HG03432 (cell line): ENCODE data around the gene PLK2.

Source experiments
- ATAC-seq: cut with Tn5 transposase; IDR thresholded peaks from one replicate; pipeline ENCODE4 v1.9.1; 2021; ENCODE audit warnings: mild to moderate bottlenecking, moderate library complexity; ENCODE audit not compliant: unreplicated experiment

PLK2 gene

GRCh38 chr5:58450811-58451629 lies 8.9 kb downstream of the PLK2 start:
- ATAC-seq: no peak

DNA sequence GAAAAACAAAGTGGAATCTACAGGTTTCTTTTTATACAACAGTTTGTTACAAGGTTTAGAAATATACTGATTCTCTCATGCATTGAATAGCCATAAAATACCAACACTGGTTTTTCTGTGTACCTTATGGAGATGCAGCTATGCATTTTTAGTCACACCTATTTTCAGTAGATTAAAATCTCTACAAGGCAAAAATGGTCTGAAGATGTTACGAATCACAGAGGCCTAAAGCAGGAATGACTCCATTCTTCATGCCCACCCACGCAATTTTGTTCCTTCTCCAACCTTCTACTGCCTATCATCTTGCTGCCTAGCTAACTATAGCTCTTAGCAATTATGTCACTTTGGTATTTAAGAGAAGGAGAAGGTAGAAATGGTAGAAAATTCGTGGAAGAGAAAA lies 9.9 kb downstream of the PLK2 start:
- ATAC-seq: no peak

DNA sequence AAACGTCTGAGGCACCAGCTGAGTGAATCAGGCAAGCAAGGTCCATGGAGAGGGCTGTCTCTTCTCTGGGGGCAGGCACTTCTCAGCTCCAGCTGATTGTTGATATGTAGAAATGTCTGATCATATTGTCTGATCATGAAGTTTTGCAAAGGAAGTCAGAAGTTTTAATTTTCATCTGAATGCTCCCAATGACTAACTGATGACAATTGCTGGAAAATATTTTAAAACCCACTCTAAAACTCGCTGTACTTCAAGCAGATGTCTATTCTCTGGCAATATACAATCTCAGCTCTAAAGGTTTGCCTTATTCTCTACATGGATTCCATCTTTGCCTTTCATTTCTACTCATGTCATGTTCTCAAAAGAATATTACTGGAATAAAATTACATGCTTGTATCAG lies 12.7 kb downstream of the PLK2 start:
- ATAC-seq: no peak

GRCh38 chr5:58446024-58446423 lies 13.9 kb downstream of the PLK2 start:
- ATAC-seq: no peak

GRCh38 chr5:58444805-58445204 lies 15.1 kb downstream of the PLK2 start:
- ATAC-seq: no peak

GRCh38 chr5:58440901-58441460 lies 18.9 kb downstream of the PLK2 start:
- ATAC-seq: no peak

DNA sequence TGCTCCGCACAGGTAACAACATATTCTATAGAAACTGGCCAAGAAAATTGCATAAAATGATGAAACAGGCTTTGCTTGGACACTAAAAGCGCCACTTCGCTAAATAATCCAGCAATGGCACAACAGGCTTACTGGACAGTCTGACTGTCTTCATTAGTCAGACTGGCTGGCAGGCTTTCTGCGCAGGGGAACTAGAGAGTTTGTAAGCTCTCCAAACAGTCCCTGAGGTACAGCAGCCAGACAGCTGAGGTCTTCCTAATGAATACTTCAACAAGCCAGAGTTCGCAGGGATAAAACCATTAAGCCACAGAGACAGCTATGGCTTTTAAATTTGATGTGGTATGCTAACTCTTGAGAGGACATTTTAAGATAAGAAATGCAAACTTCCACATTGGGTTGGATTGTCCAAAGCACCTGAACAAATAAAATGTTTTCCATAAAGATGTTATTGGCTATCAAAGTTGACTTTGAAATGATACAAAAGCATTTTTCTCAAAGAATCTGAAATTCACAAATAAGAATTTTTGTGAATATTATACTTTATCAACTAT lies 20.7 kb downstream of the PLK2 start:
- no peak for ATAC-seq

DNA sequence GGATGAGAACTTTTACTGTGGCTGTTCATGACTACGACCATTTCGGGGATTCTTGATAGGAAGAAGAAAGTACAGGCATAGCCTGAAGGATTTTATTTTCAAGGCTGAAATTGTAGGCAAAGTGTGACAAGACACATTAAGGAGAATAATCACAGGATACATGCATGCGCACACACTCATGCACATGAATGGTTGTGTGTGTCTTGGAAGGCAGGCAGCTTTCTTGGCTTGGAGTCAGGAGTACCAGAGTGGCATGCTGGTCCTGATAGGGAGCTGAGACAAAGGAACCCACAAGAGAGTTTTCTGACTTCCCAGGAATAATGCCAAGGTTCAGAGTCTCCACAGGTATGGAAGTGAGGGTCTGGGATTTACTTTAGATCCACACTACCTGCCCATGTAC lies 22.2 kb downstream of the PLK2 start:
- ATAC-seq: no peak

GRCh38 chr5:58431832-58432231 lies 28.1 kb downstream of the PLK2 start:
- ATAC-seq: no peak

GRCh38 chr5:58412932-58413331 lies 47.0 kb downstream of the PLK2 start:
- no peak for ATAC-seq

DNA sequence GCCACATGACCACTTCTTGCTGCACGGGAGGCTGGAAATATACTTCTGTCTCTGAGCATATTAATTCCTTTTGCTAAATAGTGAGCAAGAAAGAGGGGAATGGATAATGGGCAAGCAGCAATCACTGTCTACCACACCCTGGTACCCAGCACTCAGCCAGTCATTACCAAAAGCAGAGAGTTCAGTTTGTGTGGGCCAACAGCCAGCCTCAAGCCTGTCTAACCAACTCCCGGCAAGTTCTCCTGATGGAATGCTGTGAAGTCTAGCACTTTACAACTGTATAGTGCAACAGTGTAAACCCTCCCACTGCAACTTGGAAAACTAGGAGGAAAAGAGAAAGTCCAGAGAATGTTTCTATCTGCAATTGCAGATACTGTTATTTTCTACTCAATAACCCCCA lies 47.8 kb downstream of the PLK2 start:
- no peak for ATAC-seq

DNA sequence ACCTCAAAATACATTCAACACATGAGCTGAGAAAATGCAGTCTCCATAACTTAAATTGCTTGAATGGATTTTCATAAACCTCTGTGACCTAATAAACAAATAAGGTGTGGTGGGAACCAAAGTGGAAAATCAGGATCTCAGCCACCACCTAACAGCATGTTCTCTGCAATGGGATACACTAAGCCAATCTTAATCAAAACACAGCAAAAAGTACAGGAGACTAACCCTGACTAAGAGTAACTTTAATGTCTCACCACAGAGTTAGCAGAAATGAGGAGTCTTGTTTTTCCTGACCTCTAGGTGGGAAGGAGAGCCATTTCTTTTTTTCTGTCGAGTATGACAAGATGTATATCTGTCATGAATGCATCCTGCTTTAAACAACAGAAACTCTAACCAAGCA lies 48.5 kb downstream of the PLK2 start:
- no peak for ATAC-seq

- no peak for ATAC-seq
These were observed 49.4 kb downstream of the PLK2 start for GRCh38 chr5:58410441-58410840.

GRCh38 chr5:58407042-58407719 lies 52.7 kb downstream of the PLK2 start:
- ATAC-seq: no peak

- ATAC-seq: no peak
These were observed 53.5 kb downstream of the PLK2 start for GRCh38 chr5:58406394-58406793.

DNA sequence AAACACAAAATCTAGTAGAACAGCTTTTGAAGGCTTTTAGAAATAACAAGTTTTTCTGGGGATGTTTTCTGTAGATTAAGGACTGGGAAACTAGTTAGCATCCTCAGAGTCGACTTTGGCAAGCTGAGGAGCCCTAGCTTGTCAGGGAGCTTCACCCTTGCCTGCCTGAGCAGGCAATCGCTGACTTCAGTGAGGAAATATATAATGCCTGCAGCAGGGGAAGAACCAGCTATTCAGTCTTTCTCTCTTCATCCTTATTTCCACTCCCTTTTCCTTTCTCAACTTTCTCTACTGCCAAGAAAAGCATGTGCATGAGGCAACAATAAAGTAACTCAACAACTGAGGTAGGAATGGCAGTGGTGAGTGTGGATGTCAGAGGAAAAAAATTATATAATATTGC lies 54.7 kb downstream of the PLK2 start:
- ATAC-seq: no peak

DNA sequence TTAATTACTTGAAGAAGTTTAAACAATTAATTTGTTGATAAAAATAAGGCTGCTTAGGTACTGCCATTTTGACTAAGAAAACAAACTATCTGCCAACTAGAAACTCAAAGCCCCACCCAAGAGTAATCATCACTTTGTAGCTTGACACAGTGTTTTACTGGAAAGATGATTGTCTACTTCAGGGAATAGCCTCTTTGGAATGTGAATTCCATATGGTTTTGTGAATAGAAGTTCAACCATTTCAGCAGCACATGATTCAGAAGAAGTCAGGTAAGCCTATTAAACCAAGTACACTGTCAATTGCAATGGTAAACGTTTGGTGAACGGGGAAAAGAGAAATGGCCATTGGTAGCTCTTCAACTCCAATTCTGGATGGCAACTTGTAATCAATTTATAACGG lies 55.2 kb downstream of the PLK2 start:
- ATAC-seq: no peak
